GM23338 (cell line): ENCODE data around the gene BAHCC1. TPM values are rescaled to one million over a fixed set of nuclear protein-coding genes. Genes with fewer than 3 reads are reported as not detected.

Experiments used
- CREB1 ChIP-seq: fragments of 250-450 bp; sonication (Bioruptor Pico); IDR thresholded peaks from 2 replicates; pipeline ENCODE4 v1.5.0; 2020; ENCODE audit warnings: low read depth, mild to moderate bottlenecking, moderate library complexity
- ETS1 ChIP-seq: IDR thresholded peaks from 2 replicates; pipeline ENCODE4 v1.6.1; 2016; ENCODE audit warnings: antibody characterized with exemption
- EZH2 ChIP-seq: fragments of 200-600 bp; sonication (generic); IDR thresholded peaks from one replicate; pipeline ENCODE4 v1.8.0; 2017; ENCODE audit warnings: antibody characterized with exemption, mild to moderate bottlenecking, low read depth; ENCODE audit not compliant: unreplicated experiment
- EZH2phosphoT487 ChIP-seq: fragments of 200-600 bp; sonication (generic); IDR thresholded peaks from one replicate; pipeline ENCODE4 v1.8.1; 2018; ENCODE audit warnings: antibody characterized with exemption; ENCODE audit not compliant: unreplicated experiment
- JUNB ChIP-seq: IDR thresholded peaks from one replicate; pipeline ENCODE4 v1.6.1; 2016; ENCODE audit warnings: antibody characterized with exemption; ENCODE audit not compliant: unreplicated experiment
- NANOG ChIP-seq: IDR thresholded peaks from 2 replicates; pipeline ENCODE4 v1.6.1; 2016; ENCODE audit warnings: antibody characterized with exemption, borderline replicate concordance
- POLR2AphosphoS5 ChIP-seq: IDR thresholded peaks from 2 replicates; pipeline ENCODE4 v1.6.1; 2016; ENCODE audit warnings: antibody characterized with exemption, low read depth
- REST ChIP-seq: IDR thresholded peaks from one replicate; pipeline ENCODE4 v1.6.1; 2018; ENCODE audit warnings: antibody characterized with exemption; ENCODE audit not compliant: unreplicated experiment
- ZNF114 ChIP-seq: fragments of 250-450 bp; sonication (Bioruptor Pico); IDR thresholded peaks from 2 replicates; pipeline ENCODE4 v1.5.0; 2020; ENCODE audit warnings: mild to moderate bottlenecking, moderate library complexity
- ZNF331 ChIP-seq: fragments of 250-450 bp; sonication (Bioruptor Pico); IDR thresholded peaks from 2 replicates; pipeline ENCODE4 v1.5.0; 2020; ENCODE audit warnings: low read depth, mild to moderate bottlenecking, moderate library complexity
- ZNF462 ChIP-seq: fragments of 250-450 bp; sonication (Bioruptor Pico); IDR thresholded peaks from 2 replicates; pipeline ENCODE4 v1.5.0; 2020; ENCODE audit warnings: mild to moderate bottlenecking, moderate library complexity
- polyA plus RNA-seq: library from polyadenylated mRNA; unstranded; fragments of >200 nt; fragmentation: Nextera tagmentation; extraction: Ambion mirVana; gene quantifications from 2 replicates; pipeline ENCODE4 v1.2.1, GENCODE V29; 2016
- total RNA-seq: library from RNA; depleted of rRNA; stranded (reverse); fragments of >200 nt; shearing (Covaris generic); gene quantifications from 2 replicates; pipeline ENCODE4 v1.2.3, GENCODE V29; 2014

BAHCC1 gene
- total and polyA plus RNA-seq, 2 experiments from 2014 or later = 0.24 to 1.1 TPM

GRCh38 chr17:81476097-81476496 is 80.8 kb downstream of the BAHCC1 start (continued):
- TF ChIP-seq ZNF462 (CRISPR knock-in tag) (no peak), POLR2AphosphoS5 (no peak), JUNB (no peak), ZNF331 (CRISPR knock-in tag) (no peak), EZH2 (no peak), ETS1 (no peak), NANOG (no peak), ZNF114 (CRISPR knock-in tag) (no peak), CREB1 (no peak), REST (no peak), EZH2phosphoT487 (no peak)
